CD14-positive monocyte (primary cell): ENCODE results near the gene CDH4. TPM values are rescaled to one million over a fixed set of nuclear protein-coding genes. Genes with fewer than 3 reads are reported as not detected.

ENCODE experiments used
- DNase-seq, 3 donors: peaks; one replicate each; pipeline ENCODE4 v3.0.0-alpha.2; 2011 to 2022
- H2AFZ ChIP-seq: 2 replicates; pipeline ENCODE4 v1.6.0; 2012; ENCODE audit warnings: mild to moderate bottlenecking, low read depth, low read length, inconsistent platforms; ENCODE audit not compliant: insufficient read depth, poor library complexity, severe bottlenecking
- H3K27ac ChIP-seq, 2 donors: 1 replicate in 1 of 2; 2 replicates in 1 of 2; pipeline ENCODE4 v1.5.1; 2012 to 2013; ENCODE audit warnings: low read length in 2 of 2, control low read depth in 1 of 2, inconsistent platforms in 1 of 2, low read depth in 1 of 2, mild to moderate bottlenecking in 1 of 2
- H3K27me3 ChIP-seq, 2 donors: one replicate each; pipeline versions ENCODE4 v1.6.0 to v1.6.1; 2011 to 2013; ENCODE audit warnings: low read length in 2 of 2; ENCODE audit not compliant: control insufficient read depth in 2 of 2, insufficient read depth in 2 of 2
- H3K36me3 ChIP-seq, 2 donors: replicated peaks in 1 of 2; 1 replicate in 1 of 2; 2 replicates in 1 of 2; pipeline versions ENCODE4 v1.5.1 to v1.6.1; 2012 to 2013; ENCODE audit warnings: low read length in 2 of 2, control low read depth in 1 of 2, inconsistent platforms in 1 of 2, mild to moderate bottlenecking in 1 of 2; ENCODE audit not compliant: insufficient read depth in 2 of 2, control insufficient read depth in 1 of 2
- H3K4me1 ChIP-seq, 2 donors: 1 replicate in 1 of 2; 2 replicates in 1 of 2; pipeline versions ENCODE4 v1.5.1 to v1.6.1; 2012 to 2013; ENCODE audit warnings: low read length in 2 of 2, control low read depth in 1 of 2, inconsistent platforms in 1 of 2, mild to moderate bottlenecking in 1 of 2, moderate library complexity in 1 of 2; ENCODE audit not compliant: insufficient read depth in 2 of 2, control insufficient read depth in 1 of 2
- H3K4me2 ChIP-seq: replicated peaks from 2 replicates; pipeline ENCODE3; 2012; ENCODE audit warnings: low read length, moderate library complexity, mild to moderate bottlenecking; ENCODE audit not compliant: poor library complexity, severe bottlenecking; ENCODE audit errors: extremely low read depth
- H3K4me3 ChIP-seq, 3 experiments: fragments of 200-600 bp in 1 of 3; sonication (generic) in 1 of 3; replicated peaks in 1 of 3; 1 replicate in 2 of 3; 2 replicates in 1 of 3; pipeline ENCODE4 v1.5.1; 2011 to 2013; ENCODE audit warnings: low read length in 3 of 3, mild to moderate bottlenecking in 3 of 3, control low read depth in 2 of 3, low read depth in 2 of 3, inconsistent platforms in 1 of 3, moderate library complexity in 1 of 3
- H3K79me2 ChIP-seq: 2 replicates; pipeline ENCODE4 v1.6.0; 2012; ENCODE audit warnings: mild to moderate bottlenecking, control low read depth, inconsistent platforms, low read length, moderate library complexity; ENCODE audit not compliant: insufficient read depth
- H3K9ac ChIP-seq: 2 replicates; pipeline ENCODE4 v1.6.0; 2017; ENCODE audit warnings: low read length, mild to moderate bottlenecking; ENCODE audit not compliant: insufficient read depth, poor library complexity, severe bottlenecking
- H3K9me3 ChIP-seq, 2 donors: replicated peaks in 1 of 2; 1 replicate in 1 of 2; 2 replicates in 1 of 2; pipeline versions ENCODE4 v1.5.1 to v1.6.1; 2012 to 2013; ENCODE audit warnings: low read length in 2 of 2, control low read depth in 1 of 2; ENCODE audit not compliant: control insufficient read depth in 1 of 2, insufficient read depth in 1 of 2
- H4K20me1 ChIP-seq: 2 replicates; pipeline ENCODE4 v1.6.0; 2012; ENCODE audit warnings: mild to moderate bottlenecking, low read length, control low read depth, moderate library complexity; ENCODE audit not compliant: insufficient read depth
- H3K27ac Mint-ChIP-seq, 7 donors: one replicate each; pipeline ENCODE4 v1.8.0; 2020; ENCODE audit warnings: mild to moderate bottlenecking in 7 of 7, mixed read lengths in 7 of 7, moderate library complexity in 6 of 7, inconsistent platforms in 2 of 7
- H3K27me3 Mint-ChIP-seq, 3 donors: one replicate each; pipeline ENCODE4 v1.8.0; 2021 to 2022; ENCODE audit warnings: low read depth in 3 of 3, mild to moderate bottlenecking in 3 of 3, mixed read lengths in 3 of 3, moderate library complexity in 3 of 3, inconsistent platforms in 1 of 3
- H3K36me3 Mint-ChIP-seq, 2 donors: one replicate each; pipeline ENCODE4 v1.8.0; 2020; ENCODE audit warnings: mixed read lengths in 2 of 2, inconsistent platforms in 1 of 2, mild to moderate bottlenecking in 1 of 2
- H3K4me1 Mint-ChIP-seq: one replicate; pipeline ENCODE4 v1.8.0; 2020; ENCODE audit warnings: mild to moderate bottlenecking, mixed read lengths
- H3K4me3 Mint-ChIP-seq, 2 donors: one replicate each; pipeline ENCODE4 v1.8.0; 2020; ENCODE audit warnings: mild to moderate bottlenecking in 2 of 2, mixed read lengths in 2 of 2, moderate library complexity in 1 of 2
- H3K9me3 Mint-ChIP-seq, 7 donors: one replicate each; pipeline ENCODE4 v1.8.0; 2020 to 2022; ENCODE audit warnings: mixed read lengths in 7 of 7, mild to moderate bottlenecking in 6 of 7, moderate library complexity in 6 of 7, inconsistent platforms in 2 of 7
- WGBS: methylation state at CpG from one replicate; pipeline ENCODE4 v1.1.5; 2013; ENCODE audit warnings: missing lambda C conversion rate; ENCODE audit not compliant: insufficient coverage; 5-methylcytosine and 5-hydroxymethylcytosine counted together
- intact Hi-C, 2 donors: fragments of 100-400 bp; cut with micrococcal nuclease; formaldehyde crosslinking; loops; one replicate each; pipeline versions ENCODE4 v1.15.0 to v1.15.1; 2023
- polyA plus RNA-seq, 3 donors: library from polyadenylated mRNA; depleted of rRNA in 1 of 3; unstranded in 2 of 3; stranded (reverse) in 1 of 3; fragments of 300-500 nt in 2 of 3; fragments of >200 nt in 1 of 3; fragmentation: Illumina TruSeq in 2 of 3; gene quantifications; 1 replicate in 2 of 3; 2 replicates in 1 of 3; pipeline ENCODE4 v1.2.3, GENCODE V29; 2012 to 2021
- TF ChIP-seq, protein P1 (sequence below): fragments of 200-600 bp; IDR thresholded peaks from one replicate; pipeline ENCODE4 v1.8.0; 2022; ENCODE audit warnings: antibody characterized with exemption, mild to moderate bottlenecking

The CDH4 gene
- polyA plus RNA-seq, 3 donors, result not detected

DNA sequence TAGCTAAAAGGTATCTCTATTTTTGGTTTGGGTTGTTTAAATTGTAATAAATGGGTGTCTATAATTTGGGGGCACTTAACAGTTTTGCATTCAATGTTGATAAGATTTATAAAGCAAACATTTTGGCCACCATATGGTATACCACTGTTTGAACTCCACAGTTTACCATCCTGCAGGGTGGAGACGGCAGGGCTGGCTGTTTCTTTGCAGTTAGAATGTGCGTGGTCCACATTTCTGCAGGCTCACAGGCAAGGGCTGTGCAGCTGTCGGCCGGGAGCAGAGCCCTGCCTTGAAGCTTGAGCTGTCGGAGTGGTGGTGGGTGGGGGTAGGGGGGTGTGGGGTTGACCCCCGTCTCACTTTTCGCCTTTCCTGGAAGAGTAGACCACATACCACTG is 135.9 kb downstream of the CDH4 start:
- H3K27ac ChIP-seq, result no peak overlapping the region
- peaks cover 5% of the 10 kb centered on the region for H3K4me1 Mint-ChIP-seq
- no peaks in the 10 kb centered on the region for H3K4me1 ChIP-seq
- DNase-seq, result no peak
- H3K27me3 Mint-ChIP-seq, result peaks cover 0 to 2% (median 1%) of the 10 kb centered on the region in 3 donors
- 70% methylated on average over 3 of the region's 7 CpGs for WGBS
- H3K9ac ChIP-seq, result no peak overlapping the region
- no peaks in the 10 kb centered on the region for H3K36me3 Mint-ChIP-seq
- intact Hi-C loops, result no loop called here
- peaks cover 22 to 60% (median 45%) of the 10 kb centered on the region in 7 donors for H3K9me3 Mint-ChIP-seq
- TF ChIP-seq, protein P1, sequence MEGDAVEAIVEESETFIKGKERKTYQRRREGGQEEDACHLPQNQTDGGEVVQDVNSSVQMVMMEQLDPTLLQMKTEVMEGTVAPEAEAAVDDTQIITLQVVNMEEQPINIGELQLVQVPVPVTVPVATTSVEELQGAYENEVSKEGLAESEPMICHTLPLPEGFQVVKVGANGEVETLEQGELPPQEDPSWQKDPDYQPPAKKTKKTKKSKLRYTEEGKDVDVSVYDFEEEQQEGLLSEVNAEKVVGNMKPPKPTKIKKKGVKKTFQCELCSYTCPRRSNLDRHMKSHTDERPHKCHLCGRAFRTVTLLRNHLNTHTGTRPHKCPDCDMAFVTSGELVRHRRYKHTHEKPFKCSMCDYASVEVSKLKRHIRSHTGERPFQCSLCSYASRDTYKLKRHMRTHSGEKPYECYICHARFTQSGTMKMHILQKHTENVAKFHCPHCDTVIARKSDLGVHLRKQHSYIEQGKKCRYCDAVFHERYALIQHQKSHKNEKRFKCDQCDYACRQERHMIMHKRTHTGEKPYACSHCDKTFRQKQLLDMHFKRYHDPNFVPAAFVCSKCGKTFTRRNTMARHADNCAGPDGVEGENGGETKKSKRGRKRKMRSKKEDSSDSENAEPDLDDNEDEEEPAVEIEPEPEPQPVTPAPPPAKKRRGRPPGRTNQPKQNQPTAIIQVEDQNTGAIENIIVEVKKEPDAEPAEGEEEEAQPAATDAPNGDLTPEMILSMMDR, result no peak
- H3K4me2 ChIP-seq, result no peak overlapping the region
- H3K36me3 ChIP-seq, result no peaks in the 10 kb centered on the region
- H2AFZ ChIP-seq, result no peak overlapping the region
- H3K79me2 ChIP-seq, result no peaks in the 10 kb centered on the region
- H3K4me3 ChIP-seq, result no peak overlapping the region
- no peaks in the 10 kb centered on the region for H3K27me3 ChIP-seq
- H4K20me1 ChIP-seq, result no peaks in the 10 kb centered on the region
- H3K9me3 ChIP-seq, result peaks cover 42 to 77% of the 10 kb centered on the region in 2 donors
- no peak overlapping the region for H3K27ac Mint-ChIP-seq
- no peak overlapping the region for H3K4me3 Mint-ChIP-seq

DNA sequence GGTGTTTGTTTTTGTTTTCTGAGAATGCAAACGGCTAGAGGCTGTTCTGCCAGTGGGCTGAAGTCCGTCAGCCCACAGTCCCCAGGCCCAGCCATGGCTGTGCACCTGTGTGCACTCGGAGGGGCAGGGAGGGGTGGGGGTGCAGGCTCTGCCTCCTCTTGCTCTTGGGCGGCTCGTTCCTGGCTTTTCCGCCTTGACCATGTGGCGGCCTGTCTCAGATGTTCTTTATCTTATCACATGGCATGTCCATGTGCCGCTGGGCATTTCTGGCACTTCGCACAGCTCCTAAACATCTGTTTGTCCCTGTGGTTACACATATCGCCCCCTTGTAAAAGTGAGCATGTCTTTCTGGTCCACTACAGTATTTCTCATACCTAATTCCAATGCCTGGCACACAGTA is 137.0 kb downstream of the CDH4 start:
- Histone ChIP-seq H3K4me2 (no peak overlapping the region), H4K20me1 (no peaks in the 10 kb centered on the region), H3K4me3 (no peak overlapping the region), H3K79me2 (no peaks in the 10 kb centered on the region), H2AFZ (no peak overlapping the region), H3K4me1 (no peaks in the 10 kb centered on the region), H3K9me3 (peaks cover 42 to 83% of the 10 kb centered on the region in 2 donors), H3K9ac (no peak overlapping the region), H3K36me3 (no peaks in the 10 kb centered on the region), H3K27me3 (no peaks in the 10 kb centered on the region), H3K27ac (no peak overlapping the region)
- no peaks in the 10 kb centered on the region for H3K36me3 Mint-ChIP-seq
- no peak overlapping the region for H3K27ac Mint-ChIP-seq
- 95% methylated on average over 9 of the region's 10 CpGs for WGBS
- intact Hi-C loops, result no loop called here
- H3K9me3 Mint-ChIP-seq, result peaks cover 23 to 67% (median 48%) of the 10 kb centered on the region in 7 donors
- H3K27me3 Mint-ChIP-seq, result peaks cover 0 to 2% (median 1%) of the 10 kb centered on the region in 3 donors
- TF ChIP-seq, protein P1, result no peak
- DNase-seq, result no peak
- no peak overlapping the region for H3K4me3 Mint-ChIP-seq
- H3K4me1 Mint-ChIP-seq, result peaks cover 5% of the 10 kb centered on the region
